KG1 (cell line): ENCODE results near the gene PTPRG.

Experiments used
- DNase-seq: peaks from one replicate; lab custom pipeline; 2025; lab: John Stamatoyannopoulos, UW

Gene PTPRG

GRCh38 chr3:61618871-61619270 lies 57.5 kb downstream of the PTPRG start:
- DNase-seq = no peak

- DNase-seq = no peak
These were observed 58.7 kb downstream of the PTPRG start for GRCh38 chr3:61620073-61620472.

- DNase-seq = no peak
These were observed 62.9 kb downstream of the PTPRG start for GRCh38 chr3:61624300-61624699.

GRCh38 chr3:61625429-61625828 lies 64.1 kb downstream of the PTPRG start:
- no peak for DNase-seq

- DNase-seq = no peak
These were observed 65.1 kb downstream of the PTPRG start for GRCh38 chr3:61626484-61626883.

GRCh38 chr3:61627768-61628185 lies 66.4 kb downstream of the PTPRG start:
- DNase-seq = no peak

- no peak for DNase-seq
These were observed 67.3 kb downstream of the PTPRG start for GRCh38 chr3:61628636-61629035.

GRCh38 chr3:61629442-61629841 lies 68.1 kb downstream of the PTPRG start:
- no peak for DNase-seq

- no peak for DNase-seq
These were observed 69.9 kb downstream of the PTPRG start for GRCh38 chr3:61631108-61631769.

- no peak for DNase-seq
These were observed 71.3 kb downstream of the PTPRG start for GRCh38 chr3:61632568-61633175.

GRCh38 chr3:61634678-61635077 lies 73.3 kb downstream of the PTPRG start:
- DNase-seq = no peak

GRCh38 chr3:61637088-61638051 lies 76.0 kb downstream of the PTPRG start:
- no peak for DNase-seq

GRCh38 chr3:61638741-61639140 lies 77.4 kb downstream of the PTPRG start:
- DNase-seq = no peak

GRCh38 chr3:61639991-61640390 lies 78.6 kb downstream of the PTPRG start:
- DNase-seq = no peak

GRCh38 chr3:61645148-61645547 lies 83.8 kb downstream of the PTPRG start:
- DNase-seq = no peak

- DNase-seq = no peak
These were observed 85.0 kb downstream of the PTPRG start for GRCh38 chr3:61646360-61646759.

GRCh38 chr3:61646851-61647525 lies 85.6 kb downstream of the PTPRG start:
- DNase-seq = no peak

- no peak for DNase-seq
These were observed 87.1 kb downstream of the PTPRG start for GRCh38 chr3:61648481-61648880.

GRCh38 chr3:61649381-61650170 lies 88.2 kb downstream of the PTPRG start:
- no peak for DNase-seq

- DNase-seq = no peak
These were observed 88.9 kb downstream of the PTPRG start for GRCh38 chr3:61650276-61650675.

- no peak for DNase-seq
These were observed 89.5 kb downstream of the PTPRG start for GRCh38 chr3:61650719-61651410.
